NCI-H187 treated with DMSO at 0.1 percent for 48 hours (cell line): ENCODE measurements around the gene GAB3.

Experiments
- DNase-seq: peaks from one replicate; lab custom pipeline; 2025; lab: John Stamatoyannopoulos, UW

The GAB3 gene

DNA sequence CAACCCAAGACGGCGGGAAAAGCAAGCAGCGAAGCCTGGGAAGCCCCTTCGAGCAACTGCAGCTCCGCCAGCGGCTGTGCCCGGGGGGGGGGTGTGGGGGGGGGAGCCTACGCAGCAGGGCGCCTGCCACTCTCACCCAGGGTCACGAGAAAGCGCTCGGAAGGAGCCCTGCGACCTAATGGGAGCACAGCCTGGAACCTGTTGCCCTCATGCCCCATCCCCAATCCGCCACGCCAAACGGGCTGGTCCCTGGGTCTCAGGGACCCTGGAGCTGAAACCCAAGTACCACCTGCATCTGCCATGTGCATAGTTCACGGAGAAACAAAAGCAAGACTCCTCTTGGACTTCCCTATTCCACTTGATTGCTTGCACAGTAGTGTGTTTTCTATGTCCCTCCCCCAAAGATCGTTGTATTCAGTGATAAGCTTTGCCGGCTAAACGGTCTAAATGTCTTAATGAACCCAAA, 359 bp upstream of the GAB3 start:
- no peak for DNase-seq

DNA sequence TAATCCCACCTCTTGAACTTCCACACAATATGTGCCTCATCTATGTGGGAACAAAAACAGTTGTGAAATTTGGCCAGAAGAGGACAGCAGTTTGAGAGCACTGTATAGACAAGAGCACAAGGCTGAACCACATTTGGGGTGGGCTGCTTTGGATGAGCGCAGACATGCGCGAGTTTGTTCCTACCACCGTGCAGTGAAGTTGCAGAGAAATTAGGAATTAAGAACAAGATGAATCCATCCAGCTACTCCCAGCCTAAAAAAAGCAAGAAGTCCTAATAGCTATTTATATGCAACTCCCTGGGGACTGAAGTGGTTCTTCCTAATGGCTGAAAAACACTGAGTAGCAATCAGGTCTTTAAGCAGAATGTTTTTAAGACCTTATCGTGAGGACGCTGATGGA, 1.0 kb downstream of the GAB3 start:
- no peak for DNase-seq

DNA sequence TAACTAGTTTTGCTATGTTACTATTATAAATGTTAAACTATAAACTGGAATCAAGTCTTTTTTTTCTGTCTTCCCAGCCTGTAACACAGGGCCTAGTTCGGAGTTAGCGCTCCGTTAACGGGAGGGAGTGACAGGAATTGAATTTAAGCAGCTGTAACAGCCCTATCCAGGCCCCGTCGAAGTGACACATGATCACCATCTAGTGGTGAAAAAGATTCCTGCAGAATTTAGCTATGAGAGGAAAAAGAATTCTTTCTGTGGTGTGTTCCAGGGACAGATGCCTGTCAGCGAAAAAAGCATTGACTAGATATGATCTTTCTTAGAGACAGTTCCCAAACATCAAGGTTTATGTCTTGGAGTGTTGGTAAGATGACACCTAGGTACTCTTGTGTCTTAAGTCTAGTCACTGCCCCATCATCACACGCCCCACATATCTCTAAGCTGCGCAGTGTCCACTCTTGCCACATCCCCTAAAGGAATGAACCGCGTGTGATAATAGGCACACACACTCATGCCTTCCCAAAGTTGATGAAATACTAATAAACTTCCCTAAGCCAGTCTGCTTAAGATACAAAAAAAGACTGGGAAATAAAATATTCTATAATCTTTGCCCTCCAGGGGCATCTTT, 2.1 kb downstream of the GAB3 start:
- DNase-seq: no peak

DNA sequence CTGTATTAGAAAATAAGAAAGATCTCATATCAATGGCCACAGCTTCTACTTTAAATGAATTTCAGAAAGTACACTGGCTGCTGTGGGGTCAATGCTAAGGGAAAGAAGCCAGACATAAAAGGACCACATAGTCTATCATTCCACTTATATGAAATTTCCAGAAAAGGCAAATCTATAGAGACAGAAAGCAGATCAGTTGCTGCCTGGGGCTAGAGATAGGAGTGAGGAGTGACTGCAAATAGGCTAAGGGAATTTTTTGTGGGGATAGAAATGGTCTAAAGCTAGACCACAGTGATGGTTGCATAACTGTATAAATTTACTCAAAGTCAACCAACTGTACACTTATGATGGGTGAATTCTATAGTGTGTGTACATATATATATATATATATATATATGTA, 8.3 kb downstream of the GAB3 start:
- DNase-seq: no peak

DNA sequence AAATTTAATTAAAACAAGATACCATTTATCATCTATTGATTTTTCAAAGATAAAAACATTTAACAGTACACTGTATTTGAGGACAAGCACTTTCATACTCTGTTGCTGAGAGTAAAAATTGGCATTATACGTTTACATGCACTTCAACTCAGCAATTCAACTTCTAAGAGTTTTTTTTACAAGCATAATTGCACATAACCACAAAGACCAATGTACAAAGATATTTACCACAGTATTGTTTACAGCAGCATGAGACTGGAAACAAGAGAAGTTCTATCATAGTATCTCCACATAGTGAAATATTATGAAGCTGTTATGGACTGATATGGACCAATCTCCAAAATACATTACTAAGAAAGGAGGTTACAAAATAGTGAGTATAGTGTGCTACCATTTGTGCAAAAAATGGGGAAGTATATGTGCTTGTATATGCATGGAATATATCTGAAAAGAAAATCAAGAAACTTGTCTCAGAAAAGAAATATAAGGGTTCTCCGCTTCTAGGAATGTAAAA, 10.9 kb downstream of the GAB3 start:
- no peak for DNase-seq

DNA sequence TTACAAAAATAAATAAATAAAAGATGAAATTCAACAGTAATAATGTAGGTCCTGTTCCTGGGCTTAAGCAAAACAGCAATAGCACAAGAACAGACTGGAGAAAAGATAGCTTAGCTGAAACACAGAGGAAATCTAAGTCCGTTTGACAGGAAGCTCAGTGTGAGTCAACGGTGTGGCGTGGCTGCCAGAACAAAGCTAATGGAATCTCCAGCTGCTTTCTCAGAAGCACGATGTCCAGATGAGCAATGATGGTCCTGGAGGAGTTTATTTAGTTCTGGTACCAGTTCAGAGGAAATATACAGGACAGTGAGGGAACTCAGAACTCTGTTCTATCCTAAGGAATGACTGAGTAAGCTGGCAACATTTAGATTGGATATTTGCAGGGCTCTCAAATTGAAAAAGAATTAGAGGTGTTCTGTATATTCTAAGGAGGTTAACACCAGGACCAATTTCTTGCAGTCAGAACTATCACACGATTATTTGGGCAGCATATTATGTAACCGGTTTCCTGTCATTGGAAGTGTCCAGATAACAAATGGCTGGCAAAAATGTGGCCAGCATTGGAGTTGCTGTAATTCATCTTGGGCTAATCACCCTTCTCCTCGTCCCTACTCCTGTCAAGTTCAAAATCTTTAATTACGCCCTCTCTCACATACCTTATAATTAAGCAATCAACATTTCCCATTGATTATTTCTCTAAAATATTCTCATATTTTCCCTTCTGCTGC, 12.7 kb downstream of the GAB3 start:
- no peak for DNase-seq

DNA sequence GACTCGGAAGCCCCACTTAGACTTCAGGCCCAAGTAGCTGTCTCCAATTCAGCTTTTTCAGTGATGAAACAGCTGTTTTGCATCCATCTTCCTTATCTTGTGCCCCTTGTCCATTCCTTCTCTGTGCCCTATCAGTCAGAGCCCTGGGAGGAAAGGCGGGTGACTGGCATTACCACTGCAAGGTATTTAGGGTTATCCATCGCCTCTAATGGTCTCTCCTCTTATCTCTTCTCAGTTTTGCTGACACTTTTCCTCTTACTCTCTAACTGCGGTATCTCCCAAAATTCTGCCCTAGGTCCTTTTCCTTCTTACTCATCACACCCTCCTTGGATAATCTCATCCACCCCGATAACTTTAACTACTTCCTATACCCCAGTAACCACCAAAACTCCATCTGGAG, 13.7 kb downstream of the GAB3 start:
- no peak for DNase-seq

DNA sequence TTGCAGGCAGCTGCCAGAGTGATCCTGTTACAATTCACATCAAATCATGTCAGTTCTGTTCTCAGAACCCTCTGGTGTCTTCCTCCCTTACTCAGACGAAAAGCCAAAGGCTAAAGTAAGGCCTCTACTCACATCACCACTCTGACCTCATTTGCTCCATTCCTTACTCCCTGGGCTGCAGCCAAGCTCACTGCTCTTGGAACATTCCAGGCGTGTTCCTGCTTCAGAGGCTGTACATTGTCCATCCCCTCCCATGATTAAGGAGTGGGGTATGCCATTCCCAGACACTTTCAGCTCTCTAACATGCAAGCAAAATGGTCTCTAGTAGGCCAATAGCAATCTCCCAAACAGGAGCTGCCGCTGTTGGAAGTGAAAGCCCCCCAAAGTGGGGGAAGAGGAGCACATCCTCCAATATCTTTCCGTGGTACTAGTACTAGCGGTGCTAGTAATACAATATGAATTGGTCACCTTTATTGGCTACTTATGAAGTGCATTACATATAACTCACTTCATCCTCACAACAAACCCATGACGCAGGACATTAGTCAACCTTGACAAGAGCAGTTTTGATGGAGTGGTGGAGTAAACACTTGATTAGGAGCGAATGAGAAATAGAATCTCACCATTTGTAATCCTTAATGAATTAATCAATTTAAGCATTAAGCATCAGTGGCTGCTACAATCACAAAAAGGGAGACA, 15.0 kb downstream of the GAB3 start:
- no peak for DNase-seq

DNA sequence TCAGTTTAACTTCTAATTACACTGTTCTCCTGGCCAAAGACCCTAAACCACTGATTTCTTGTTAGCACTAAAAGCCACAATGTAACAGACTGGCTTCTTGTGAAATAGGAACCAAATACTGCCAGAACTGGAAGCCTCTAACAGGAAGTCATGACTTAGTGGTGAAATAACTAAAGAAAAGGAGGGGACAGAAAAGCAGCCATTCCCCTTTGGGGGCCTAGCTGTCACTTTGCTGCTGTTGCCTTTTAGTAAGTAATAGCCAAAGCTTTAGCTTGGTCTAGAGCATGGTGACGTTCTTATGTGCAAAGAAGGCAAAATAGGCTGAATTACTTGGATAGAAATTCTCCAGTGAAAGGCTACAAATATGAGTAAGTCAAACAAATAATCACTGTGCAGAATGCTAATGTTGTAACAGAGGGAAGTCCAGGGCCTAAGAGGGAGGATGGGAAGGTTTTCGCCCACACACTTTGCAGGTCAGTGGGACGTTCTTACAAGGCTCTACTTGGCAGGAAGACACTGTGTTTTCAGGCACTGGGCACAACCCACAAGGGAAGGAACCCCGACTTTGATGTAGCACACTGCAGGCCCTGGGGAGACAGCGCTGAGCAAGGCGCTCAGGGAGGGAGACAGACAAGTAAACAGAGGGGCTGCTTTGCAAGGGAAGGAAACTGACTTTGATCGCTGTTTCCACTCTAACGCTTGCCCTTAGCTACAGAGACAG, 16.7 kb downstream of the GAB3 start:
- DNase-seq: no peak

DNA sequence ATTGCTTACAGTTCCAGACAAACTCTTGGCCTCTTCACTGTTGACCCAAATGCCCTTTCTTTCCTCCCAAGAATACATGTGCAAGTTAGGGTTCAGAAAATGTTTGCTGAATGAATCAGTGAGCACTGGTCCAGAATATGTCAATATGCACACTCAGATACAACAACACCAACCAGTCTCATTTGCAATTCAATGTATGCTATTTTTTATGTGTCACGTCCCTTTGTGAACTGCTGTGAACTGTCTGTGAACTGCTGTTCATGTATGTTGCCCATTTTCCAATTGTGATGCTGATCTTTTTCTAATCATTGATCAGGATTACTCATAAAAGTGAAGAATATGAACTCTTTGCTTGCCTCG, 17.8 kb downstream of the GAB3 start:
- no peak for DNase-seq

DNA sequence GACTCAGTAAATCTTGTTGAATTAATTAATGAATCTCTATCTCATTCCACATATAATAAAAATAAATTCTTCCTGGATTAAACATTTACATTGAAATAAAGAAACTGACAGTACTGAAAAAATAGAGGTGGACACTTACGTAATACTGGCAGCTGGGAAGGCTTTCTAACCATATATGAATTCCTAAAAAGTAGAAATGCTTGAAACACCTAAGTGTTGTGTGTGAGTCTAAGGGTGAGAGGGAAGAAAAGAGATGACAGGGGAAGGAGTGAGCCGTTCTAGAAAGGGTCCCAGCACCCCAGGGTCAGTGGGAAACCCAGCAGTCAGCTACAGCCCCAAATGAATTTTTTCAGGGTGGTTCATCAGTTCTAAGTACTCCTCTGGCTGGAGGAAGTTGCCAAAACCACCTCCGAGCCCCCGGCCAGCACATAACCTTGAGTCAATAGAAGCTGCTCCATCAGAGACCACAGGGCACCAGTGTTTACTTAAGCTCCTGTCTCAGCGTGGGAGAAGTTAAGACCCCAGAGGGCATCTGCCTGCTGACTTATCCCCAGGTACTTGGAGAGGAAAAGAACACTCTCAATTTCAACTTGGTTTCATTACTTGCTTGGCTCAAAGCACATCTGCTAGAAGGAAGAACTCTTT, 18.3 kb downstream of the GAB3 start:
- no peak for DNase-seq

DNA sequence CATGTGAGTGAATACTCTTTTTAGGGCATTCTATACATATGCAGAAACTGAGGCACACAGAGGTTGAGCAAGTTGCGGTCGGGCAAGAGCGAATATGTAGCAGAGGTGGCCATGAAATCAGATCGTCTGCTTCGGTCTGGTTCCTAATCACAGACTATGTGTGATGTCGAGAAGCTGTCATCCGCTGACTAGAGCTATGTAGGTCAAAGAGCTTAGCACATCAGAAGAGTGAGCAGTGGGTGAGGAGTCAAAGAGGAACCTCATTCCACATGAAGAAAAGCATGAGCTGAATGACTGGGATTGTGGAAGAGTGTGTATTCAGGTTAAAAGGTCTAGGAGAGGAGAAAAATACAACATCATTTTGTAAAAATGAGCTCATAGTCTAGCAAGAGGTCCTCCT, 19.0 kb downstream of the GAB3 start:
- DNase-seq: no peak

DNA sequence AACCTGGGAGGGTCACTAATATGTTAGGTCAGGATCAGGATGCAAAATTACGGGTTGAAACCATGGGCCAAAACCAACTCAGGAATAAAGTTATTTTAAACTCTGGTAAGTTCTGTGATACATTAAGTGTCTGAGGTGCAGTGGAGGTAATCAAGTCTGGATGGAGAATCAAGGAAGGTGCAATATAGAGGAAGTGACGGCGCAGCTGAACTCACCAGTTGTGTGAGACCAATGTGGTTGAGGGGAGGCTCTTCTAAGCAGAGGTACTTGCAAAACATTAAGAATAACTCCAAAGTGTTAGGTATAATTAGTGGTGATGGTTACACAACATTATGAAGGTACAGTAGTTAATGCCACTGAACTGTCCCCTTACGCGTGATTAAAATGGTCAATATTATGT, 19.7 kb downstream of the GAB3 start:
- DNase-seq: no peak

DNA sequence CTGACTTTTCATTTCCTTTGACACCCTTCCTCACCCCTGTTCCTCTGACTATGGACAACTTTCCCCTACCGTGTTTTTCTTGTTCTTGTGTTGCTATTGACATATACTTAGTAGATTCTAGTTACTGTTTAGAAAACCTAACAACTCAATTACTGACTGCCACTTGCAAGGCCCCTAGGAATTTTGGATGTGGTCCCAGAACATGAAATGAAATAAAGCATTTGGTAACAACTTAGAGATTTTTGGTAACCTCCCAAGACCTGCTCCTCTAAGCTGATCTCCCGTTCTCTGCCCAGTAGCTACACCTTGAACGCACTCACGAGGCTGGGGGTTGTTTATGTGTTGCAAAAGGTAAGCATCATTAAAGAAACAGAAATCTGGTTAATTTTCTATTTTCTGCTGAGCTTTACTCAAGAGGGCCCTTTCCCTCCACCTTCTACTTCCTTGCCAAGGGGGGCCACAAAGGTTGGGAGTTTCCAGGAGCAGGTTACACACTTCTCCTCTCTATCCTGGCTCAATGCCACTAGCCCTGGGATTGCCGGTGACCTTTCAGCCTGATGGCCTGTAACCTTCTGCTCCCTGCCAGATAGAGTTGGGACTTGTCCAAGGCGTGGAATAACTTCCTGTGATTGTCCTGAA, 20.5 kb downstream of the GAB3 start:
- no peak for DNase-seq

DNA sequence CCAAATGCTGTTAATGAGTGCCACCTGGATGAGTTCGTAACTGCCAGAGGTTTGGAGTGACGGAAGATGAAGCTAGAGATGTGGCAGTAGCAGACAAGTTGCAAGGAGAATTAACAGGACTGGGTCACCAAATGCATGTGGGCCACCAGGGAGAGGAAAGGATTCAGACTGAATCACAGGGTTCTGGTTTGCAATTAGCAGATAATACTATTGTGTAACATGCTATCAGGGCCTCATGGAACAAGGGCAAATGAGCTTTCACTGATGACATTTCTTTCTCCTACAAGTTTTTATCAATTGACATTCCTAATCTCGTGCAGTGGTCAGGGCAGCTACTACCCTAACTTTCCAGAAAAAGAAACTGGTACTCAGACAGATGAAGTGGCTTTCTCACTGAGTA, 21.4 kb downstream of the GAB3 start:
- DNase-seq: no peak

DNA sequence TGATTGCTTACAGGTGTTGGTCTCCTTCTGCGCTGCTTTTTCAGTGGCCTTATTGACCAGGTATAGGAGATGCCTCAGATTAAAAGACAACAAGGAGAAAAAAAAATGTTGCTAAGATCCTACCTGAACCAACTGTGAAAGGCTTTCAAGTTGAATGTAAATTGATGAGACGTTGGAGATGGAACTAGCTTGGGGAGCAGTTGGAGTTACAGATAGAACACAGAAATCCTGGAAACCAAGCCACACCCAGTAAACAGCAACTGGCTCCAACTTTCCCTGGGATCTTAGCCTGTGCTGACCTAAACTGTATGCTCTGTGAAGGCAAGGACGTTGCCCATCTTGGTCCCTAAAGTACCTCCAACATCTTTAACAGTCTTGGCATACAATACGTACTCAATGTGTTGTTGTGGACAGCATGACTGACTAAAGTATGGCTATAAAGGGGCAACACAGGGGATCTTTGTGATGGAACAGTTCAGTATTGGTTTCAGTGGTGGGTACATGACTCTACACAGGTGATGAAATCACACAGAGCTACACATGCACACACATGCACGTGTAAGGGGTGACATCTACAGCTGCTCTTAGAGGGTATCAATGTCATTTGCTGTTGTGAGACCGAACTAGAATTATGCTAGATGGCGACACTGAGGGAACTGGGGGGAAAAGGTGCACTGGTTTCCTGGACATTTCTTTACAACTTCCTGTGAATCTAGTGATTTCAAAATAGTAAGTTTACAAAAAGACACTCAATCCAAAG, 22.3 kb downstream of the GAB3 start:
- DNase-seq: no peak

DNA sequence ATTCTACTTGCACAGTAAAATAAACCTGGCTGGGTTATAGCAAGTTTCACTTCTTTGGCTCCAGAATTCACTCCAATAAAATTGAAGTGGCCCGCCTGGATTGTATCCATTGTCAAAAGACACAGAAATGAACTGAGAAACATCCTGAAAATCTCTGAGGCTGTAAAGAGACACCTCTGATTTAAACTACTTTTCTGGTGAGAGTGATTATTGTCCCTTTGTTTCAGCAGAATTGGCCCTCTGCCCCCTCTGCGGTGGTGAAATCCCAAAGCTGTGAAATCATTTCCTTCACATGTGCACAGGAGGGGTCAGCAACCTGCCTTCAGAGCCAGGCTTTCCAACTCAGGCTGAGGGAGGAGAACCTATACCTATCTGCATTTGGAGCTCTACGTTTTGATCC, 23.0 kb downstream of the GAB3 start:
- DNase-seq: no peak

DNA sequence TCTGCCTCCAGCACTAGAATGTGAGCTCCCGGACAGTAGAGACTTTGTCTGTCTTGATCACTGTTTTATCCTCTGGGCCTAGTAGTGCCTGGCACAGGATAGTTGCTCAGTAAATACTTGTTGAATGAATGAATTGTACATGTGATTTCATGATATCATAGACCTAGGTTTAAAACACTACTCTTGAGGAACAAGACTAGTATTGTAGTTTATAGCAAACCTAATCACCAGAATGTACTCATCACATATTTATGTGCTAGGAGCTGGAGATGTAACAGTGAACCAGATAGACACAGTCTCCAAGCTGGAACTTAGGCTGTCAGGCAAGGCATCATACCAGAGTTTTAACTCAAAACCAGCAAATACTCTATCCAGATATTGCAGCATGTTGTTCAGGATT, 23.5 kb downstream of the GAB3 start:
- no peak for DNase-seq

DNA sequence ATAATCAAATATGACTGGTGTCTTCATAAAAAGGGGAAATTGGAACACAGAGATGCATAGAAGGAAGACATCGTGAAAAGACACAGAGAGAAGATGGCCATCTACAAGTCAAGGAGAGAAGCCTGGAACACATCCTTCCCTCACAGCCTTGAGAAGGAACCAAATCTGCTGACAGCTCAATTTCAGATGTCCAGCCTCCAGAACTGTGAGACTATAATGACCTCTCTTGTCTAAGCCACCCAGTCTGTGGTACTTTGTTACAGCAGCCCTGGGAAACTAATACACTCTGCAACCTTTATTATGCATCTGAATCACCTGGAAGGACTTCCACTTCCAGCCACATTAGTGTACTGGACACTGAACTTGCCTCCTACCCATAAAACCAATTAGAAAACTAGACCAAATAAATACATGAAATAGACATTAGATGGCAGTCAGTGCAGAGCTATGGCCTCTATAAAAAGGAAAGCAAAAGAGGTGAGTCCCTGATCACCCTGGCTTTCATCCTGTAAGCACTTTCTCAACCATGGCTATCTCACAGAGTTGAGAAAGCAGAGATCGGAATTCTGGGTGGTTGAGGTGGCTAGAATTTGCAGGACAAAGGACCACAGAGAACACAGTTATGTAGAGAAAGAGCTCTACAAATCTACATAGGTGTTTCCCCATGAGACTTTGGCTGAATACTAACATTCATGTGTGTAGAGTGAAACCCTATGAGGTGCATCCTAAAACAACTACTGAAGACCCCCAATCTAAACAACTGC, 25.7 kb downstream of the GAB3 start:
- DNase-seq: no peak

DNA sequence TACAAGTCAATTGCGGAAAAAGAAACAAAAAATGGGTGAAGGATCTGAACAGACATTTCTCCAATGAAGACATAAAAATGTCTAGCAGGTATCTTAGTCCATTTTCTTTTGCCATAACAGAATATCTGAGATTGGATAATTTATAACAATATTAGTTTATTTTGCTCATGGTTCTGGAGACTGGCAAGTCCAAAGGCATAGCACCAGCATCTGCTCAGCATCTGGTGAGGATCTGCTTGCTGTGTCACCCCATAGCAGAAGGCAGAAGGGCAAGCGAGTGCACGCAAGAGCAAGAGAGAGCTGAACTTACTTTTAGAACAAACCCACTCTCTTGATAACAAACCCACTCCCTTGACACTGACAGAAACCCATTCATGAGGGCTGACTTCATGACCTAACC, 29.7 kb downstream of the GAB3 start:
- DNase-seq: no peak
